Left ventricle myocardium inferior (tissue), 1 donor: ENCODE measurements around the gene SMAD2. TPM values are rescaled to one million over a fixed set of nuclear protein-coding genes. Genes with fewer than 3 reads are reported as not detected.

Source experiments
- DNase-seq: peaks from one replicate; pipeline ENCODE4 v3.0.0-alpha.2; 2020
- H3K27ac ChIP-seq: fragments of 200-600 bp; replicated peaks from 2 replicates; pipeline ENCODE4 v1.8.0; 2021
- H3K27me3 ChIP-seq: fragments of 200-600 bp; 2 replicates; pipeline ENCODE4 v1.8.0; 2021; ENCODE audit warnings: low read depth
- H3K36me3 ChIP-seq: fragments of 200-600 bp; 2 replicates; pipeline ENCODE4 v1.8.0; 2021
- H3K4me1 ChIP-seq: fragments of 200-600 bp; 2 replicates; pipeline ENCODE4 v1.8.0; 2021
- H3K4me3 ChIP-seq: fragments of 200-600 bp; 2 replicates; pipeline ENCODE4 v1.8.0; 2021; ENCODE audit warnings: mild to moderate bottlenecking, moderate library complexity
- H3K9me3 ChIP-seq: fragments of 200-600 bp; replicated peaks from 2 replicates; pipeline ENCODE4 v1.8.0; 2021
- CTCF ChIP-seq: fragments of 200-600 bp; IDR thresholded peaks from 2 replicates; pipeline ENCODE4 v1.8.0; 2021; ENCODE audit warnings: antibody characterized with exemption, mild to moderate bottlenecking, borderline replicate concordance
- intact Hi-C: fragments of 100-400 bp; cut with micrococcal nuclease; formaldehyde crosslinking; loops from one replicate; pipeline ENCODE4 v1.11.0; 2022
- total RNA-seq: library from RNA; stranded (reverse); fragmentation: NEBNext Ultra II Directional; extraction: Animal tissue kit (Norgen Biotek cat#: 25700); gene quantifications from one replicate; pipeline ENCODE4 v1.2.1, GENCODE V29; 2021
- donor health status: DM: no; HTN: yes; CAD: no; lungs with severe emphysema.

Gene SMAD2
- total RNA-seq, 1 donor from 2014 or later = 80.9 TPM

GRCh38 chr18:47779381-47779780 lies 151.1 kb downstream of the SMAD2 start:
- DNase-seq = no peak
- no peaks in the 10 kb centered on the region for H3K36me3 ChIP-seq
- intact Hi-C loops = no loop called here

GRCh38 chr18:47777626-47778025 lies 152.8 kb downstream of the SMAD2 start:
- H3K27me3 ChIP-seq = peaks cover 4% of the 10 kb centered on the region
- intact Hi-C loops = no loop called here
- peaks cover 3% of the 10 kb centered on the region for H3K9me3 ChIP-seq
- H3K4me1 ChIP-seq = no peaks in the 10 kb centered on the region
- H3K27ac ChIP-seq = no peak overlapping the region
- no peak overlapping the region for H3K4me3 ChIP-seq
- H3K36me3 ChIP-seq = no peaks in the 10 kb centered on the region
- no peak for TF ChIP-seq CTCF
- DNase-seq = no peak

More at GRCh38 chr18:47779381-47779780, 151.1 kb downstream of the SMAD2 start:
- no peak overlapping the region for H3K27ac ChIP-seq
- H3K27me3 ChIP-seq = peaks cover 4% of the 10 kb centered on the region
- no peaks in the 10 kb centered on the region for H3K4me1 ChIP-seq
- no peak for TF ChIP-seq CTCF
- H3K9me3 ChIP-seq = peaks cover 18% of the 10 kb centered on the region
- H3K4me3 ChIP-seq = no peak overlapping the region

- intact Hi-C loops = no loop called here
These were observed 154.5 kb downstream of the SMAD2 start for GRCh38 chr18:47775961-47776360.

GRCh38 chr18:47773931-47774330 lies 156.5 kb downstream of the SMAD2 start:
- TF ChIP-seq CTCF = no peak
- H3K4me1 ChIP-seq = no peaks in the 10 kb centered on the region
- intact Hi-C loops = loop anchor here (5.0 kb wide), 1 partner anchor 248 kb away; no protein-coding TSS in a partner anchor
- no peak overlapping the region for H3K27ac ChIP-seq
- no peaks in the 10 kb centered on the region for H3K36me3 ChIP-seq
- no peak overlapping the region for H3K4me3 ChIP-seq
- DNase-seq = no peak
- no peaks in the 10 kb centered on the region for H3K9me3 ChIP-seq
- peaks cover 4% of the 10 kb centered on the region for H3K27me3 ChIP-seq

More at GRCh38 chr18:47775961-47776360, 154.5 kb downstream of the SMAD2 start:
- no peak overlapping the region for H3K4me3 ChIP-seq
- DNase-seq = no peak
- no peak overlapping the region for H3K27ac ChIP-seq
- no peaks in the 10 kb centered on the region for H3K9me3 ChIP-seq
- no peaks in the 10 kb centered on the region for H3K36me3 ChIP-seq
- H3K4me1 ChIP-seq = no peaks in the 10 kb centered on the region
- TF ChIP-seq CTCF = peak; percentile 52
- H3K27me3 ChIP-seq = peaks cover 4% of the 10 kb centered on the region

GRCh38 chr18:47772374-47773248 lies 157.8 kb downstream of the SMAD2 start:
- Histone ChIP-seq H3K27me3 (peaks cover 4% of the 10 kb centered on the region), H3K27ac (no peak overlapping the region), H3K9me3 (no peaks in the 10 kb centered on the region), H3K36me3 (no peaks in the 10 kb centered on the region), H3K4me1 (no peaks in the 10 kb centered on the region), H3K4me3 (no peak overlapping the region)
- DNase-seq = peak; percentile 38
- intact Hi-C loops = loop anchor here (5.0 kb wide), 1 partner anchor 250 kb away; no protein-coding TSS in a partner anchor
- peak; percentile 80 for TF ChIP-seq CTCF
